IMR-90 (cell line): Measurements from ENCODE around the gene RANBP3. TPM values are rescaled to one million over a fixed set of nuclear protein-coding genes. Genes with fewer than 3 reads are reported as not detected.

Source experiments
- ATAC-seq: fragments of 200-7000 bp; cut with Tn5 transposase; 2 replicates; pipeline ENCODE4 v1.9.1; 2020; ENCODE audit warnings: low read depth, mild to moderate bottlenecking, moderate library complexity
- BruUV-seq: library from RNA; stranded (reverse); fragments of 400-500 nt; replicated peaks from 2 replicates; lab custom pipeline; 2021; lab: Mats Ljungman, UMichigan
- CTCF ChIA-PET: fragments of 300-600 bp; formaldehyde crosslinking; extraction: SDS; loops from one replicate; lab custom pipeline; 2021; ENCODE audit warnings: antibody characterized with exemption; lab: Yijun Ruan, JAX
- POLR2A ChIA-PET: fragments of 300-600 bp; sonication (Branson Sonifier 250); formaldehyde crosslinking; loops from one replicate; lab custom pipeline; 2022; ENCODE audit warnings: antibody characterized with exemption; ENCODE audit not compliant: unreplicated experiment; lab: Charles Lee
- DNase-seq: peaks from one replicate; pipeline ENCODE4 v3.0.0; 2013
- H2AFZ ChIP-seq: replicated peaks from 2 replicates; pipeline ENCODE3; 2013; ENCODE audit warnings: low read length, mild to moderate bottlenecking; ENCODE audit not compliant: poor library complexity
- H2AK5ac ChIP-seq: 2 replicates; pipeline ENCODE4 v1.6.1; 2013; ENCODE audit warnings: low read depth, low read length, inconsistent platforms
- H2AK9ac ChIP-seq: replicated peaks from 2 replicates; pipeline ENCODE3; 2013; ENCODE audit warnings: mild to moderate bottlenecking, low read depth, low read length, moderate library complexity; ENCODE audit not compliant: poor library complexity
- H2BK120ac ChIP-seq: 2 replicates; pipeline ENCODE4 v1.6.1; 2013; ENCODE audit warnings: low read depth, low read length, inconsistent platforms
- H2BK15ac ChIP-seq: 3 replicates; pipeline ENCODE4 v1.6.1; 2013; ENCODE audit warnings: low read depth, low read length, inconsistent platforms
- H2BK20ac ChIP-seq: 2 replicates; pipeline ENCODE4 v1.6.1; 2013; ENCODE audit warnings: low read depth, mild to moderate bottlenecking, inconsistent platforms, low read length, moderate library complexity
- H2BK5ac ChIP-seq: 2 replicates; pipeline ENCODE4 v1.6.1; 2013; ENCODE audit warnings: mild to moderate bottlenecking, low read depth, low read length, inconsistent platforms; ENCODE audit not compliant: poor library complexity, severe bottlenecking
- H3K14ac ChIP-seq: replicated peaks from 2 replicates; pipeline ENCODE4 v1.6.1; 2013; ENCODE audit warnings: low read depth, low read length, inconsistent platforms
- H3K18ac ChIP-seq: 2 replicates; pipeline ENCODE4 v1.6.1; 2013; ENCODE audit warnings: low read depth, low read length, control low read depth
- H3K23ac ChIP-seq: 2 replicates; pipeline ENCODE4 v1.6.1; 2013; ENCODE audit warnings: low read depth, low read length, inconsistent platforms
- H3K27ac ChIP-seq: 2 replicates; pipeline ENCODE4 v1.5.1; 2013; ENCODE audit warnings: mild to moderate bottlenecking, control low read depth, low read length; ENCODE audit not compliant: insufficient read depth
- H3K27me3 ChIP-seq: 2 replicates; pipeline ENCODE4 v1.6.1; 2013; ENCODE audit warnings: low read length; ENCODE audit not compliant: control insufficient read depth, insufficient read depth
- H3K36me3 ChIP-seq: 2 replicates; pipeline ENCODE4 v1.6.1; 2013; ENCODE audit warnings: low read length, mixed read lengths; ENCODE audit not compliant: control insufficient read depth, insufficient read depth
- H3K4ac ChIP-seq: 2 replicates; pipeline ENCODE4 v1.6.1; 2013; ENCODE audit warnings: low read depth, low read length, inconsistent platforms
- H3K4me1 ChIP-seq: 2 replicates; pipeline ENCODE4 v1.6.1; 2013; ENCODE audit warnings: low read length, mixed read lengths; ENCODE audit not compliant: control insufficient read depth, insufficient read depth
- H3K4me2 ChIP-seq: 2 replicates; pipeline ENCODE4 v1.6.1; 2013; ENCODE audit warnings: low read depth, mild to moderate bottlenecking, control low read depth, low read length, moderate library complexity
- H3K4me3 ChIP-seq: 2 replicates; pipeline ENCODE4 v1.5.1; 2013; ENCODE audit warnings: low read depth, mild to moderate bottlenecking, control low read depth, low read length, moderate library complexity; ENCODE audit not compliant: insufficient read depth
- H3K56ac ChIP-seq: 2 replicates; pipeline ENCODE4 v1.6.1; 2013; ENCODE audit warnings: low read length, inconsistent platforms; ENCODE audit not compliant: insufficient read depth; ENCODE audit errors: extremely low read depth
- H3K79me1 ChIP-seq, 2 experiments: 2 replicates each; pipeline ENCODE4 v1.6.1; 2013; ENCODE audit warnings: low read length in 2 of 2, inconsistent platforms in 1 of 2, low read depth in 1 of 2
- H3K9ac ChIP-seq: 2 replicates; pipeline ENCODE4 v1.6.1; 2013; ENCODE audit warnings: low read depth, low read length, control low read depth
- H3K9me1 ChIP-seq: 2 replicates; pipeline ENCODE4 v1.6.1; 2013; ENCODE audit warnings: low read length, inconsistent platforms; ENCODE audit not compliant: insufficient read depth
- H3K9me3 ChIP-seq: 2 replicates; pipeline ENCODE4 v1.6.1; 2013; ENCODE audit warnings: low read length; ENCODE audit not compliant: control insufficient read depth, insufficient read depth
- H4K20me1 ChIP-seq: 2 replicates; pipeline ENCODE4 v1.6.1; 2013; ENCODE audit warnings: low read length, inconsistent platforms; ENCODE audit not compliant: insufficient read depth
- H4K5ac ChIP-seq: 2 replicates; pipeline ENCODE4 v1.6.1; 2013; ENCODE audit warnings: mild to moderate bottlenecking, low read depth, low read length, control low read depth
- H4K8ac ChIP-seq, 2 experiments: 2 replicates each; pipeline ENCODE4 v1.6.1; 2013; ENCODE audit warnings: low read depth in 2 of 2, low read length in 2 of 2, control low read depth in 1 of 2, inconsistent platforms in 1 of 2
- H4K91ac ChIP-seq: 2 replicates; pipeline ENCODE4 v1.6.1; 2013; ENCODE audit warnings: low read depth, low read length, inconsistent platforms; ENCODE audit not compliant: insufficient read depth
- BHLHE40 ChIP-seq: fragments of 150-350 bp; IDR thresholded peaks from 2 replicates; pipeline ENCODE4 v1.6.1; 2016; ENCODE audit warnings: mild to moderate bottlenecking, low read depth, low read length
- CEBPB ChIP-seq: IDR thresholded peaks from 2 replicates; pipeline ENCODE4 v1.6.1; 2012; ENCODE audit warnings: low read depth, low read length, improper control_type of control experiment
- FOS ChIP-seq: fragments of 150-350 bp; IDR thresholded peaks from 2 replicates; pipeline ENCODE4 v1.6.1; 2016; ENCODE audit warnings: low read depth, low read length
- MAFK ChIP-seq: IDR thresholded peaks from 2 replicates; pipeline ENCODE4 v1.6.1; 2012; ENCODE audit warnings: low read depth, low read length, improper control_type of control experiment
- WGBS, 2 experiments: methylation state at CpG; one replicate each; pipeline versions ENCODE4 v1.1.5 to v1.1.7; 2013; ENCODE audit warnings: missing lambda C conversion rate in 2 of 2; ENCODE audit not compliant: insufficient read length in 1 of 2; ENCODE audit errors: extremely low coverage in 2 of 2; 5-methylcytosine and 5-hydroxymethylcytosine counted together
- dilution Hi-C: fragments of 300-500 bp; cut with HindIII; formaldehyde crosslinking; loops from one replicate; pipeline ENCODE4 v1.14.3; 2018; ENCODE audit warnings: low sequenced_read_pairs; ENCODE audit not compliant: unreplicated experiment
- in situ Hi-C: fragments of 300-500 bp; cut with MboI; formaldehyde crosslinking; loops from 3 replicates; pipeline ENCODE4 v1.14.3; 2019; ENCODE audit warnings: low sequenced_read_pairs, inconsistent platforms, mixed read lengths
- intact Hi-C: fragments of 100-400 bp; cut with micrococcal nuclease; formaldehyde crosslinking; loops from 2 replicates; pipeline ENCODE4 v1.10.0; 2022
- polyA plus RNA-seq, 3 experiments: library from polyadenylated mRNA; depleted of rRNA; stranded (reverse); fragments of >200 nt; gene quantifications; 2 replicates each; pipeline ENCODE4 v1.2.3, GENCODE V29; 2012; ENCODE audit warnings: low replicate concordance in 1 of 3
- total RNA-seq: library from RNA; depleted of rRNA; stranded (reverse); fragments of >200 nt; gene quantifications from 2 replicates; pipeline ENCODE4 v1.2.3, GENCODE V29; 2012

The RANBP3 gene
- total and polyA plus RNA-seq, 2 of the 4 experiments (the other 2 are of a cell fraction) = 42.5 to 111 TPM

DNA sequence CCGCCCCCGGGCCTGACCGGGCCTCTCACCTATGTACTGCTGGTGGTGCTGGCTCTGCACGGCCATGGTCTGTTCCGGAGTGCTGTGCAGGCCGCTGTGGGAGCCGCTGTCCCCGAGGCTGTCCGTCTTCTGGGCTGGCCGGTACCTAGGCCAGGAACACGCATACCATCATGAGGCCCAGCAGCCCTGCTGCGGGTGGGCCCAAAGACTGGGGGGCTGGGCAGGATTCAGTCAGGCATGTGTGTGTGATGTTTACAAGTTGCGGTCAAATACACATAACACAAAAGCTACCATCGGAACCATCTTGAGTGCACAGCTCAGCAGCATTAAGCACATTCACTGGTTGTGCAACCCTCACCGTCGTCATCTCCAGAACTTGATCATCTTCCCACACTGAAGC, 32.2 kb upstream of the RANBP3 start:
- Histone ChIP-seq H4K5ac (no peak overlapping the region), H3K27ac (no peak overlapping the region), H4K91ac (no peak overlapping the region), H3K4me1 (no peaks in the 10 kb centered on the region), H3K4me3 (no peak overlapping the region), H3K4ac (no peak overlapping the region), H2AK9ac (no peak overlapping the region), H2AFZ (no peak overlapping the region), H3K79me1 (no peaks in the 10 kb centered on the region), H2AK5ac (no peak overlapping the region), H2BK5ac (no peak overlapping the region), H2BK120ac (no peak overlapping the region), H3K56ac (no peak overlapping the region), H3K9me3 (no peaks in the 10 kb centered on the region), H3K27me3 (no peaks in the 10 kb centered on the region), H3K14ac (no peak overlapping the region), H4K20me1 (no peaks in the 10 kb centered on the region; the same call in 1 of the 2 replicates), H3K4me2 (no peak overlapping the region), H3K9ac (no peak overlapping the region), H3K9me1 (no peaks in the 10 kb centered on the region), H2BK20ac (no peak overlapping the region), H4K8ac (no peak overlapping the region), H3K18ac (no peak overlapping the region), H2BK15ac (no peak overlapping the region), H3K23ac (no peak overlapping the region), H3K36me3 (no peaks in the 10 kb centered on the region)
- no TSS peak for BruUV-seq
- TF ChIP-seq FOS (no peak), MAFK (no peak), CEBPB (0 out of 2 replicates have a peak, but pooled peaks have one; percentile 2), BHLHE40 (no peak)
- WGBS, 2 experiments = 92% methylated on average over 11 of the region's 16 CpGs; no CpG with 5 or more reads in 1 of the 2 experiments
- ChIA-PET POLR2A (no interaction called here), CTCF (no interaction called here)
- in situ Hi-C loops = no loop called here
- ATAC-seq = no peak
- dilution Hi-C loops = no loop called here
- DNase-seq = no peak
- intact Hi-C loops = no loop called here
